OCI-LY3 (cell line): ENCODE data around the gene PRRG2.
A peak's percentile ranks its signal among the peaks of the same experiment; 100 is the strongest.

Experiments used
- H2AFZ ChIP-seq: fragments of 200-600, 300-600 bp; shearing (Covaris generic); 2 replicates; pipeline ENCODE4 v1.6.0; 2014; ENCODE audit warnings: antibody characterized with exemption, low read depth, low read length
- H3K27ac ChIP-seq: fragments of 200-600, 300-600 bp; sonication (generic); 2 replicates; pipeline ENCODE4 v1.5.1; 2014; ENCODE audit warnings: mild to moderate bottlenecking, low read length, moderate library complexity, mixed read lengths
- H3K27me3 ChIP-seq: fragments of 200-600, 300-600 bp; sonication (generic); 2 replicates; pipeline ENCODE4 v1.6.1; 2014; ENCODE audit warnings: low read depth, low read length, mixed read lengths
- H3K36me3 ChIP-seq: fragments of 200-600, 300-600 bp; sonication (generic); replicated peaks from 2 replicates; pipeline ENCODE3; 2014; ENCODE audit warnings: low read depth, low read length, mixed read lengths
- H3K4me1 ChIP-seq: fragments of 300-600, 200-600 bp; sonication (generic); 2 replicates; pipeline ENCODE4 v1.6.1; 2014; ENCODE audit warnings: low read length, mixed read lengths
- H3K4me2 ChIP-seq: fragments of 200-600, 300-600 bp; sonication (generic); 2 replicates; pipeline ENCODE4 v1.6.1; 2014; ENCODE audit warnings: low read length, mixed read lengths
- H3K4me3 ChIP-seq: fragments of 300-600, 200-600 bp; sonication (generic); 2 replicates; pipeline ENCODE4 v1.5.1; 2014; ENCODE audit warnings: antibody characterized with exemption, mild to moderate bottlenecking, low read length, moderate library complexity
- H3K79me2 ChIP-seq: fragments of 300-600, 200-600 bp; shearing (Covaris generic); 2 replicates; pipeline ENCODE4 v1.6.1; 2014; ENCODE audit warnings: mild to moderate bottlenecking, low read length, mixed read lengths
- H3K9ac ChIP-seq: fragments of 300-600, 200-600 bp; shearing (Covaris generic); 2 replicates; pipeline ENCODE4 v1.6.0; 2014; ENCODE audit warnings: mild to moderate bottlenecking, low read length, moderate library complexity
- H3K9me3 ChIP-seq: fragments of 200-600, 300-600 bp; shearing (Covaris generic); 2 replicates; pipeline ENCODE4 v1.6.1; 2014; ENCODE audit warnings: low read length, mixed read lengths; ENCODE audit not compliant: insufficient read depth
- H4K20me1 ChIP-seq: fragments of 200-600, 300-600 bp; sonication (generic); 2 replicates; pipeline ENCODE4 v1.6.1; 2016; ENCODE audit warnings: low read length, mixed read lengths; ENCODE audit not compliant: insufficient read depth
- CTCF ChIP-seq: fragments of 200-600, 300-600 bp; sonication (generic); IDR thresholded peaks from 2 replicates; pipeline ENCODE4 v1.5.1; 2014; ENCODE audit warnings: antibody characterized with exemption, low read length, low read depth
- EZH2phosphoT487 ChIP-seq: fragments of 200-600 bp; shearing (Covaris generic); IDR thresholded peaks from 2 replicates; pipeline ENCODE4 v1.6.1; 2018; ENCODE audit warnings: antibody characterized with exemption, mixed run types, low read depth

The PRRG2 gene

DNA sequence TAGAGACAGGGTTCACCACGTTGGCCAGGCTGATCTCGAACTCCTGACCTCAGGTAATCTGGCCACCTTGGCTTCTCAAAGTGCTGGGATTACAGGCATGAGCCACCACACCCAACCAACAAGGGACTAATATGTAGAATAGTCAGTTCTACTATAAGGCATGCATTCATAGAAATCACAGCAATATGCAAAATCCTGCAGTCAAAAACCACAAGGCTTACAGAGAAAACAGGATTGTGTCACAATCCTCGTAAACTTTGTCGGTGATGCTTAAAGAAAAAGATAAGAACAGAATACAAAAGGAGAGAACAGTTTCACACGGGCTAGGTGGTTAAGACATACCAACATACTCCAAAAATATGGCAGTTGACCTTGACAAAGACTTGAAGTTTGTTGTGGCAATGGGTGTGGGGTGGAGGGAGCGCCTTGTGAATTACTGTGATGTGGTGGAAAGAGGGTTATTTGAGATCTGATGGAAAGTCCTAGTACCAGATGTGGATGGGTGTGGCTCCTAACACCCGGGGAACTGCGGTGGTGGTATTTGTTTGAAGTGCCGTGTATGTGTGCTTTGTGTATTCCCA, 13.2 kb upstream of the PRRG2 start:
- Histone ChIP-seq H3K79me2 (peaks cover 51% of the 10 kb centered on the region), H3K9ac (no peak overlapping the region), H3K27ac (no peak overlapping the region), H3K9me3 (no peaks in the 10 kb centered on the region), H3K4me3 (no peak overlapping the region), H4K20me1 (peaks cover 20% of the 10 kb centered on the region), H3K36me3 (peaks cover 10% of the 10 kb centered on the region), H3K4me1 (peaks cover 5% of the 10 kb centered on the region), H3K27me3 (no peaks in the 10 kb centered on the region), H3K4me2 (no peak overlapping the region), H2AFZ (no peak overlapping the region)
- TF ChIP-seq CTCF = no peak
- TF ChIP-seq EZH2phosphoT487 = no peak

- no peaks in the 10 kb centered on the region for H3K9me3 ChIP-seq
- peaks cover 13% of the 10 kb centered on the region for H3K36me3 ChIP-seq
- no peak overlapping the region for H3K4me3 ChIP-seq
- peaks cover 12% of the 10 kb centered on the region; the same call in 1 of the 2 replicates for H4K20me1 ChIP-seq
- H3K79me2 ChIP-seq = peaks cover 50% of the 10 kb centered on the region
- no peaks in the 10 kb centered on the region for H3K27me3 ChIP-seq
- no peak overlapping the region for H2AFZ ChIP-seq
- H3K4me1 ChIP-seq = peaks cover 6% of the 10 kb centered on the region
- H3K27ac ChIP-seq = no peak overlapping the region
- no peak for TF ChIP-seq EZH2phosphoT487
- peak; percentile 97 for TF ChIP-seq CTCF
- peak overlapping the region; percentile 46 for H3K4me2 ChIP-seq
- H3K9ac ChIP-seq = peak overlapping the region; percentile 11; the same call in 1 of the 2 replicates
These were observed 10.8 kb upstream of the PRRG2 start for GRCh38 chr19:49570138-49570856.

GRCh38 chr19:49570997-49571676, 10.0 kb upstream of the PRRG2 start:
- TF ChIP-seq EZH2phosphoT487 (no peak), CTCF (peak; percentile 48)
- Histone ChIP-seq H3K27me3 (no peaks in the 10 kb centered on the region), H3K9ac (no peak overlapping the region), H2AFZ (no peak overlapping the region), H3K4me1 (peaks cover 12% of the 10 kb centered on the region), H3K4me3 (no peak overlapping the region), H4K20me1 (peaks cover 12% of the 10 kb centered on the region; the same call in 1 of the 2 replicates), H3K36me3 (peaks cover 13% of the 10 kb centered on the region), H3K4me2 (no peak overlapping the region), H3K9me3 (no peaks in the 10 kb centered on the region), H3K79me2 (peaks cover 55% of the 10 kb centered on the region), H3K27ac (no peak overlapping the region)

DNA sequence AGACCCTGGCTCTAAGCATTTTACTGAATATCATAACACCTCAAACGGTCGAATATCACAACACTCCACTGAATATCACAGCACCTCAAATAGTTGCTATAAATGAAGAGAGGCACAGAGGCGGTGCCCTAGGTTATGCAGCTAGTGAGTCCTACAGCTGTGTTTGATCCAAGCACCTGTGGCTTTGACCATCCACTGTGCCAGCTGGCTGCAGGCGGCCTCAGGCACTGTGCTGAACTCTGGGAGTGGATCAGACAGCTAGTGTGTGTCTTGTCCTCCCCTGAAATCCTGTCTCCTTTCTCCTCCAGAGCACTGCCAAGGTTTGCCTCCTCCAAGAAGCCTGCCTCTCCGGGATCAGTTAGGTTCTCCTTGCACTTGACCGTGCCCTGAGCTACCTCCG, 8.1 kb upstream of the PRRG2 start:
- H3K4me1 ChIP-seq = peaks cover 15% of the 10 kb centered on the region
- no peak overlapping the region for H2AFZ ChIP-seq
- peaks cover 62% of the 10 kb centered on the region for H3K79me2 ChIP-seq
- H3K36me3 ChIP-seq = peaks cover 10% of the 10 kb centered on the region
- H3K4me3 ChIP-seq = no peak overlapping the region
- TF ChIP-seq CTCF = no peak
- TF ChIP-seq EZH2phosphoT487 = no peak
- no peaks in the 10 kb centered on the region for H3K27me3 ChIP-seq
- no peak overlapping the region for H3K4me2 ChIP-seq
- no peaks in the 10 kb centered on the region for H3K9me3 ChIP-seq
- H4K20me1 ChIP-seq = peaks cover 8% of the 10 kb centered on the region; the same call in 1 of the 2 replicates
- no peak overlapping the region for H3K9ac ChIP-seq
- H3K27ac ChIP-seq = no peak overlapping the region
